ENCODE data around the gene STX3.
"Not testable (repeated sequence)": the region's sequence is repeated elsewhere in the genome, so short reads cannot be mapped to it uniquely, and the experiment has no call there.

The STX3 gene

DNA sequence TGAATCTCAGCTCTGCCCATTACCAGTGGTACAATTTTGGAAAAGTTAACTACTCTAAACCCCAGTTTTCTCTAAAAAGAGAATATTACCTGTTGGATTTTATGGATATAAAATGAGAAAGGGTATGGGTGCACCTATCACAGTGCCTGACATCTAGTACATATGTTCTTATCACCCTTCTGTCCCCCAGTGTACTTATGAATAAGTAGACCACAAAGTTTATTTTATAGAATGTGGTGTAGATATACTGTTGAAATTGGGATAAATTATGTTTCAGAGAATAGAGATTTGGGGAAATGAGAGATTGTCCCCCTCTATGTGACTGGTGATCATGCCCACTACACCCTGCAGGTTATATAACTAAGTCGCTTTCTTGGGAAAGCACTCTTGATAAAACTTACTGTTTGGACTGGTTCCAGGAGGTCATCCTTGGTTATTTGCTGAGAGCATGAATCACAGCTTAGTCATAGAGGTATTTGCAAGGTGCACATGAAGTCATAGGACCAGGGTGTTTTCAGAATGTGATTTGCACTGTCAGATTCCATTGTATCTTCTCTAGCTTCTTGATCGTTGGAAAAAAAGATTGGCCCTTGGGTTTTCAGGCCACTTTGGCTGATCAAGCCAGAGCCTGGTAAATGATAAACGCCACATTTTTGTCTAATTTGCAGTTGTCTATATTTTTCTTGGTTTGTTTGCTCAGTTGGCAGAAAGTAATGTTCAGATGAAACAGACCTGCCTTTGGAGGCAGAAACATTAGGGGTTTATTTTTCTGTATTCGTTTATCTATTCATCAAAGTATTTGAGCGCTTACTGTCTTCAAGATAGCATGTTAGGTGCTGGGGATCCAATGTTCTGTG, 21.3 kb downstream of the STX3 start:
- TF ChIP-seq, protein P1, sequence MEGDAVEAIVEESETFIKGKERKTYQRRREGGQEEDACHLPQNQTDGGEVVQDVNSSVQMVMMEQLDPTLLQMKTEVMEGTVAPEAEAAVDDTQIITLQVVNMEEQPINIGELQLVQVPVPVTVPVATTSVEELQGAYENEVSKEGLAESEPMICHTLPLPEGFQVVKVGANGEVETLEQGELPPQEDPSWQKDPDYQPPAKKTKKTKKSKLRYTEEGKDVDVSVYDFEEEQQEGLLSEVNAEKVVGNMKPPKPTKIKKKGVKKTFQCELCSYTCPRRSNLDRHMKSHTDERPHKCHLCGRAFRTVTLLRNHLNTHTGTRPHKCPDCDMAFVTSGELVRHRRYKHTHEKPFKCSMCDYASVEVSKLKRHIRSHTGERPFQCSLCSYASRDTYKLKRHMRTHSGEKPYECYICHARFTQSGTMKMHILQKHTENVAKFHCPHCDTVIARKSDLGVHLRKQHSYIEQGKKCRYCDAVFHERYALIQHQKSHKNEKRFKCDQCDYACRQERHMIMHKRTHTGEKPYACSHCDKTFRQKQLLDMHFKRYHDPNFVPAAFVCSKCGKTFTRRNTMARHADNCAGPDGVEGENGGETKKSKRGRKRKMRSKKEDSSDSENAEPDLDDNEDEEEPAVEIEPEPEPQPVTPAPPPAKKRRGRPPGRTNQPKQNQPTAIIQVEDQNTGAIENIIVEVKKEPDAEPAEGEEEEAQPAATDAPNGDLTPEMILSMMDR (conservative IDR thresholded peaks at IDR 0.05; ENCODE audit: low read length) = no peak
- no peak overlapping the region for H3K4me3 ChIP-seq (ENCODE audit: low read length)
- DNase-seq (ENCODE audit: low read depth) = no peak

DNA sequence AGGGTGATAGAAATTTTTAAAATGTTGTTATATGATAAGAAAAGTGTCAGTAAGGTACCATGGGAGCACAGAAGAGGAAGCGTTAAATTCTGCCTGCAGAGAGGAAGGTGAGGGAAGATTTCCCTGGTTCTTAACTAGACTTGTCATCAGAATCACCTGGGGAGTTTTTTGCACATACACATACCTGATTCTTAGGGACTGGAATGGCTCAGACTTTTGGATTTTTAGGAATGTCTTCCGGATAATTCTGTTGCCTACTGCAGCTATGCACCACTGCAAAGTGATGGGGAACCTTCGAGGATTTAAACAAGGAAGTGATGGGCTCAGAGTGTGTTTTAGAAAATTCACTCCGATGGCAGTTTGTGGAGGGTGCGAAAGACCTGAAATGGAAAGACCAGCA, 21.9 kb downstream of the STX3 start:
- no peak overlapping the region for H3K4me3 ChIP-seq (ENCODE audit: low read length)
- no peak for DNase-seq (ENCODE audit: low read depth)
- TF ChIP-seq, protein P1 (conservative IDR thresholded peaks at IDR 0.05; ENCODE audit: low read length) = no peak

DNA sequence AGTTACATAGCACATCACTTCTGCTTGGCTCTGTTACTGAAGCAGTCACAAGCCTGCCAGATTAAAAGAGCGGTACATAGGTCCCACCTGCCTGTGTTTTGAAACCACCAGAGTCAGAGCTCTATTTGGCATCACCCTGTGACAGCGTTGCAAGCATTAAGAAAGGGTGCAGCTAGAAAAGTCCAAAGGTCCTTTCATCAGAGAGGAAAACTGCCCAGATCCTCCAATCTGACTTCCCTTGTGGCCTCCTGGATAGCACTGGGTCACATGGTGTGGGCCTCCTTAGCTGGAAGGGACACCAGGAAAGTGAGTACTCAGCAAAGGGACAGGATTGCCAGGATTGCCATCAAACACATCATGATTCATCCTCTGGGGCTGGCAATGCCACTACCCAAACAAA, 22.9 kb downstream of the STX3 start:
- TF ChIP-seq, protein P1 (conservative IDR thresholded peaks at IDR 0.05; ENCODE audit: low read length) = no peak
- H3K4me3 ChIP-seq (ENCODE audit: low read length) = no peak overlapping the region
- no peak for DNase-seq (ENCODE audit: low read depth)

DNA sequence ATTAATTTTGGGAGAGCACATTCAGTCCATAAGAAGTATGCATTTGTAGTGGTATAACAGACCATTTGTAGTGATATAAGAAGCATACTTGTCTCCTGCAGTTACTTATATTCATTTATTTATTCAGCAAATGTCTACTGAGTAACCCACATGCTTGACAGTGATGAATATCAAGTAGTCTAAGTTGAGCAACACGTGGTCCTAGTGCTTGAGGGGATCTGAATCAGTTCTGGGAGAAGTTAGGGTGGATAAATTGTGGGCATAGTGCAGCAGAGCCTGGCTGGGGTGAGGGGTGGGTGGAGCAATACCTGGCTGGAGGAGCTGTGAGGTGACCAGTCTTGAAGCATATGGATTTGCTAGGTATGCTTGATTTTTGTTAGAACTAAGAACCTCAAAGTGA, 24.3 kb downstream of the STX3 start:
- no peak for DNase-seq (ENCODE audit: low read depth)
- TF ChIP-seq, protein P1 (conservative IDR thresholded peaks at IDR 0.05; ENCODE audit: low read length) = no peak
- no peak overlapping the region for H3K4me3 ChIP-seq (ENCODE audit: low read length)

DNA sequence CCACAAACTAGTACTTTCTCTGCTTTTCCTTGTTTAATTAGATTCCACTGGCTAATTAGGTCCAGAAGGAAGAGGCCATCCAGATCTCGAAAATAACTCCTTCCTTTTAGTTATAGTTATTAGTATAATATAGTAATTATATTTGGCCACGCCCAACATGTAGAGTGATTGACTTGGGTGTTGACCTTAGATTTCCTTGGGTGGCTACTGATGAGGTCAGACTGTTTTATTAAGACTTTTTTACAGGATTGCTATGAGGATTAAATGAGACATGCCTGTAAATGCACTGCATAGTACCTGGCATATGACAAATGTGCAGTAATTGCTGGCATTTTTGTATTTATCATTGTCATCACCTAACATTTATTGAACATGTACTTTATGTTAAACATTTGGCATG, 26.9 kb downstream of the STX3 start:
- DNase-seq (ENCODE audit: low read depth) = no peak
- TF ChIP-seq, protein P1 (conservative IDR thresholded peaks at IDR 0.05; ENCODE audit: low read length) = no peak
- H3K4me3 ChIP-seq (ENCODE audit: low read length) = no peak overlapping the region

DNA sequence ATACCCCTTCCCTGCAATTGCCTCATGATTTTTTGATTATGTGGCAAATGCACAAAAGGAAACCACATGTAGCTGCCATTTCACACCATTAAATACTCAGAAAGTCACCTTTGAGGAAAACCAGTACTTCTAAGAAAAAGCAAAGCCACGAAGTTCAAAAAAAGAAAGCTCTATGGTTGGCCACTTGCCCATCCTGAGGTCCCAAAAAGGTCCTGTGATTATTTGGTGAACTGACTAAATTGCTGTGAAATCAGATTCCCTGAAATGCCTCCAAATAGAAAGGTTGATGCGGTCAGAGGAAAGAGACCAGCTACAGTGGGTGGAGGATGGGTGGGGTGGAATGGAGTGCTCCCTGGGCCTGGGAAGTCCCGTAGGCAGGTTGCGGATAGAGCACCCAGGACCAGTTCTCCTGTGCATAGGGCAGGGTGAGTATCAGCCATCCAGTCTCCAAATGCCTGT, 28.5 kb downstream of the STX3 start:
- no peak for DNase-seq (ENCODE audit: low read depth)
- TF ChIP-seq, protein P1 (conservative IDR thresholded peaks at IDR 0.05; ENCODE audit: low read length) = no peak
- no peak overlapping the region for H3K4me3 ChIP-seq (ENCODE audit: low read length)

DNA sequence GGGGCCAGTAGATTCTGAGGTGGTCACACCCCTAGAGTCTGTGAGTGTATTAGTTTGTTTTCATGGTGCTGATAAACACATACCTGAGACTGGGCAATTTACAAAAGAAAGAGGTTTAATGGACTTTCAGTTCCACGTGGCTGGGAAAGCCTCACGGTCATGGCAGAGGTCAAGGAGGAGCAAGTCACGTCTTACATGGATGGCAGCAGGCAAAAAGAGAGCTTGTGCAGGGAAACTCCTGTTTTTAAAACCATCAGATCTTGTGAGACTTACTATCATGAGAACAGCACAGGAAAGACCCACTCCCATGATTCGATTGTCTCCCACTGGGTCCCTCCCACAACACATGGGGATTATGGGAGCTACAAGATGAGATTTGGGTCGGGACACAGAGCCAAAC, 29.3 kb downstream of the STX3 start:
- H3K4me3 ChIP-seq (ENCODE audit: low read length); DNase-seq (ENCODE audit: low read depth): not testable (repeated sequence)
